Tibial artery (tissue), 4 donors: Measurements from ENCODE around the gene TMEM129.

Experiments
- DNase-seq, 2 donors: peaks; one replicate each; pipeline ENCODE4 v3.0.0-alpha.2; 2019
- H3K27ac ChIP-seq, 2 donors: fragments of 200-600 bp; sonication (generic) in 1 of 2; 1 replicate in 1 of 2; 2 replicates in 1 of 2; pipeline ENCODE4 v1.5.1; 2018 to 2019; ENCODE audit warnings: mild to moderate bottlenecking in 1 of 2
- H3K27me3 ChIP-seq, 2 donors: fragments of 200-600 bp; sonication (generic) in 1 of 2; one replicate each; pipeline versions ENCODE4 v1.5.1 to v1.6.0; 2016 to 2019
- H3K36me3 ChIP-seq, 3 donors: fragments of 200-600 bp; sonication (generic) in 2 of 3; one replicate each; pipeline ENCODE4 v1.5.1; 2016 to 2019; ENCODE audit warnings: mild to moderate bottlenecking in 2 of 3
- H3K4me1 ChIP-seq, 4 donors: fragments of 200-600 bp; sonication (generic) in 2 of 4; 1 replicate in 3 of 4; 2 replicates in 1 of 4; pipeline ENCODE4 v1.5.1; 2016 to 2019
- H3K4me3 ChIP-seq, 2 donors: fragments of 200-600 bp; sonication (generic) in 1 of 2; 1 replicate in 1 of 2; 2 replicates in 1 of 2; pipeline ENCODE4 v1.5.1; 2018 to 2019; ENCODE audit warnings: mild to moderate bottlenecking in 2 of 2
- H3K9me3 ChIP-seq, 3 donors: fragments of 200-600 bp; sonication (generic) in 1 of 3; one replicate each; pipeline ENCODE4 v1.5.1; 2016 to 2019
- intact Hi-C: fragments of 100-400 bp; cut with DNase I; formaldehyde crosslinking; loops from one replicate; pipeline ENCODE4 v1.15.0; 2023; ENCODE audit warnings: low total_unique reads
- TF ChIP-seq, protein P1 (sequence below), 2 experiments: fragments of 200-600 bp in 1 of 2; fragments of 450-650 bp in 1 of 2; IDR thresholded peaks; one replicate each; pipeline ENCODE4 v1.5.1; 2017 to 2019; ENCODE audit warnings: antibody characterized with exemption in 2 of 2, mild to moderate bottlenecking in 1 of 2, moderate library complexity in 1 of 2

Gene TMEM129

DNA sequence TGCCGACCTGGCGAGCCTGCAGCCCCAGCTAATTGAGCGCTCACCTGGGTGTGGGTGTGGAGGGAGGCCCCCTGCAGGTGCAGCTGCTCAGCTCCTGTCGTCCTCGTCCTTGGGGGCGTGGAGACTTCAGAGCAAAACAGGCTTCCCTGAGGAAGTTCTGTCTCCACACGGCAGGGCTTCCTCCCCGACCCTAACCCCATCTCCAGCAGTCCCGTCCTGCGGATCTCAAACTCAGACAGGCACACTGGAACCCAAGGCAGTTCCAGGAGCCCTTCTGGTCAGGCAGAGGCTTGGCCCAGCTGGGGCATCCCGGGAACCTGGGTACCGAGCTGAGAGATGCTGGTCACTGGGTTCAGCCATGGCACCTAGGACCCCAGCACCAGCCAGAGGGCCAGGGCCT, 24.6 kb upstream of the TMEM129 start:
- Histone ChIP-seq H3K27me3 (peaks cover 0 to 36% of the 10 kb centered on the region in 2 donors), H3K4me1 (peaks cover 0 to 11% (median 0%) of the 10 kb centered on the region in 4 donors), H3K4me3 (no peak overlapping the region), H3K9me3 (no peaks in the 10 kb centered on the region), H3K27ac (no peak overlapping the region), H3K36me3 (peaks cover 0 to 26% (median 6%) of the 10 kb centered on the region in 3 donors)
- intact Hi-C loops, result loop anchor here (2.0 to 5.0 kb wide), 2 partner anchors 63 to 152 kb away; no protein-coding TSS in a partner anchor
- TF ChIP-seq, protein P1, sequence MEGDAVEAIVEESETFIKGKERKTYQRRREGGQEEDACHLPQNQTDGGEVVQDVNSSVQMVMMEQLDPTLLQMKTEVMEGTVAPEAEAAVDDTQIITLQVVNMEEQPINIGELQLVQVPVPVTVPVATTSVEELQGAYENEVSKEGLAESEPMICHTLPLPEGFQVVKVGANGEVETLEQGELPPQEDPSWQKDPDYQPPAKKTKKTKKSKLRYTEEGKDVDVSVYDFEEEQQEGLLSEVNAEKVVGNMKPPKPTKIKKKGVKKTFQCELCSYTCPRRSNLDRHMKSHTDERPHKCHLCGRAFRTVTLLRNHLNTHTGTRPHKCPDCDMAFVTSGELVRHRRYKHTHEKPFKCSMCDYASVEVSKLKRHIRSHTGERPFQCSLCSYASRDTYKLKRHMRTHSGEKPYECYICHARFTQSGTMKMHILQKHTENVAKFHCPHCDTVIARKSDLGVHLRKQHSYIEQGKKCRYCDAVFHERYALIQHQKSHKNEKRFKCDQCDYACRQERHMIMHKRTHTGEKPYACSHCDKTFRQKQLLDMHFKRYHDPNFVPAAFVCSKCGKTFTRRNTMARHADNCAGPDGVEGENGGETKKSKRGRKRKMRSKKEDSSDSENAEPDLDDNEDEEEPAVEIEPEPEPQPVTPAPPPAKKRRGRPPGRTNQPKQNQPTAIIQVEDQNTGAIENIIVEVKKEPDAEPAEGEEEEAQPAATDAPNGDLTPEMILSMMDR (IDR thresholded peaks at IDR 0.05), result no peak
- DNase-seq, result no peak

DNA sequence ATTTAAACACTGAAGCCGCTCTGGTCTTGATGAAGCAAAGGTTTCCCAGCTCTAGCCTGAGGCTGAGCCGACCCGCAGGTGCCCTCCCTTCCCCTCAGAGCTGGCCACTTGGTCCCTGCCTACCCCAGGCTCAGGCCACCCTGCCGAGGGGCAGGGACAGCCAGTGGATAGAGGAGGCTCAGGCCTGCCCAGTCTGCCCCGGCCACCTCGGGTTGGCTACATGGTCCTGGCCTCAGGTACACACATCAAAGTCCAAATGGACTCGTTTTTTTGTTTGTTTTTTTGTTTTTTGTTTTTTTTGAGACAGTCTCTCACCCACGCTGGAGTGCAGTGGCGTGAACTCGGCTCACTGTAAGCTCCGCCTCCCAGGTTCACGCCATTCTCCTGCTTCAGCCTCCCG, 24.0 kb upstream of the TMEM129 start:
- H3K27me3 ChIP-seq, result peaks cover 0 to 31% of the 10 kb centered on the region in 2 donors
- peaks cover 0 to 11% (median 0%) of the 10 kb centered on the region in 4 donors for H3K4me1 ChIP-seq
- intact Hi-C loops, result loop anchor here (5.0 kb wide), 1 partner anchor 152 kb away; no protein-coding TSS in a partner anchor
- peaks cover 0 to 28% (median 6%) of the 10 kb centered on the region in 3 donors for H3K36me3 ChIP-seq
- H3K9me3 ChIP-seq, result no peaks in the 10 kb centered on the region
- no peak overlapping the region for H3K27ac ChIP-seq
- TF ChIP-seq, protein P1 (IDR thresholded peaks at IDR 0.05), result no peak
- DNase-seq, result no peak
- no peak overlapping the region for H3K4me3 ChIP-seq

DNA sequence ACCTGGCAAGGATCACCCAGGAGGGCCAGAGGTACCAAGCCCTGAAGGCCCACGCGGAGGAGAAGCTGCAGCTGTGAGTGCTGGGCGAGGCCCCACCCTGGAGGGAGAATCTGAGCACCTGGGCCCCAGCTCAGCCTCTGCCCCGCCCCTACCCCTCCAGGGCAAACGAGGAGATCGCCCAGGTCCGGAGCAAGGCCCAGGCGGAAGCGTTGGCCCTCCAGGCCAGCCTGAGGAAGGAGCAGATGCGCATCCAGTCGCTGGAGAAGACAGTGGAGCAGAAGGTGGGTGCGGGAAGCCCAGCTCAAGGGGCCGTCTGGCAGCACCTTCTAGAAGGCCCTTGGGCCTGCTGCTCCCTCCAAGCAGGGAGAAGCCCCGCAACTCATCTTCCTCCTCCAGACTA, 23.4 kb upstream of the TMEM129 start:
- TF ChIP-seq, protein P1 (IDR thresholded peaks at IDR 0.05), result no peak
- peaks cover 0 to 11% (median 0%) of the 10 kb centered on the region in 4 donors for H3K4me1 ChIP-seq
- intact Hi-C loops, result no loop called here
- no peak for DNase-seq
- no peak overlapping the region for H3K27ac ChIP-seq
- no peaks in the 10 kb centered on the region for H3K9me3 ChIP-seq
- H3K27me3 ChIP-seq, result peaks cover 0 to 25% of the 10 kb centered on the region in 2 donors
- no peak overlapping the region for H3K4me3 ChIP-seq
- H3K36me3 ChIP-seq, result peaks cover 0 to 28% (median 6%) of the 10 kb centered on the region in 3 donors

DNA sequence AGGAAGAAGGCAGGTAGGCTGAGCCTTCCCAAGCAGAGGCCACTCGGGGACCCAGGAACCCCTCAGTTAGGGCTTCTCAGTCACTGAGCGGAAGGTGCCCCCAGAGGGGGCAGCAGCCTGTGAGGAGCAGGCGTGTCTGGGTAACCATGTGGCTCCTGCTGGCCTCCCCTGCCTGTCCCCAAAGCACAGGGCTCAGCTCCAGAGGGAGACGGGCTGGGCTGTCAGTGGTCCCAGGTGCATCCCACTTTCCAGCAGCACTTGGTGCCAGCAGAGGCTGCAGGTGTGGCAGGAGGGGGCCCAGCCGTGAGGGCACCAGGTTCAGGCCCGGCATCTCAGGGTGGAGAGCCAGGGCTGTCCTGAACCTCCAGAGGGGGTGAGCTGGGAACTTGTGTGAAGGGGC, 22.9 kb upstream of the TMEM129 start:
- H3K36me3 ChIP-seq, result peaks cover 0 to 28% (median 11%) of the 10 kb centered on the region in 3 donors
- intact Hi-C loops, result no loop called here

DNA sequence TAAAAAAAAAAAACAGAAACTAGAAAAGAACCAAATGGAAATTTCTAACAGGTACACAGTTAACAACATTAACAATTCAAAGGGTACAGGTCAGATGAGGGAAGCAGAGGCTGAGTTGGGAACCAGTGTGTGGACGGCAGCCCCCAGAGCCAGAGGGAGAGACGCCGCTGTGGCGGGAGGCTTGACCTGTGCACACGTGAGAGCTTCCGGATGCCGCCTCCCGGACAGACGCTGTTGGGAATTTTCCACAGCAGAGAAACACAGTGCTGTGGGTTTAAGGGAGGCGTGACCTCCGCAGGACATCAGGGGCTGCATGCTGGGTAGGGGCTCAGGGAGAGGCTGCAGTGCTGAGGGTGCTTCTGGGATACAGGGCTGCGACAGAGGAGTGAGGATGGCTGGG, 22.4 kb upstream of the TMEM129 start:
- DNase-seq, result no peak
- Histone ChIP-seq H3K4me1 (peaks cover 0 to 8% (median 0%) of the 10 kb centered on the region in 4 donors), H3K4me3 (no peak overlapping the region), H3K36me3 (peaks cover under 1 to 28% (median 14%) of the 10 kb centered on the region in 3 donors), H3K9me3 (peaks cover 0 to 8% (median 0%) of the 10 kb centered on the region in 3 donors), H3K27me3 (peaks cover 0 to 19% of the 10 kb centered on the region in 2 donors), H3K27ac (no peak overlapping the region)
- intact Hi-C loops, result no loop called here
- TF ChIP-seq, protein P1 (IDR thresholded peaks at IDR 0.05), result no peak

More for the DNA sequence above, 22.9 kb upstream of the TMEM129 start:
- Histone ChIP-seq H3K9me3 (peaks cover 0 to 4% (median 0%) of the 10 kb centered on the region in 3 donors), H3K4me3 (no peak overlapping the region), H3K27me3 (peaks cover 0 to 21% of the 10 kb centered on the region in 2 donors), H3K27ac (no peak overlapping the region), H3K4me1 (peaks cover 0 to 11% (median 0%) of the 10 kb centered on the region in 4 donors)
- TF ChIP-seq, protein P1 (IDR thresholded peaks at IDR 0.05), result no peak
- no peak for DNase-seq
